Lower leg skin (tissue), 3 donors: ENCODE data around the gene CCDC88B.

Source experiments
- POLR2A ChIP-seq, 2 donors: fragments of 450-650 bp; IDR thresholded peaks; one replicate each; pipeline ENCODE4 v1.6.1; 2016 to 2017; ENCODE audit warnings: antibody characterized with exemption in 2 of 2, mild to moderate bottlenecking in 1 of 2, moderate library complexity in 1 of 2
- TF ChIP-seq, protein P1 (sequence below), 3 donors: fragments of 450-650 bp; IDR thresholded peaks; one replicate each; pipeline ENCODE4 v1.5.1; 2016; ENCODE audit warnings: antibody characterized with exemption in 3 of 3, mild to moderate bottlenecking in 3 of 3, moderate library complexity in 2 of 3

DNA sequence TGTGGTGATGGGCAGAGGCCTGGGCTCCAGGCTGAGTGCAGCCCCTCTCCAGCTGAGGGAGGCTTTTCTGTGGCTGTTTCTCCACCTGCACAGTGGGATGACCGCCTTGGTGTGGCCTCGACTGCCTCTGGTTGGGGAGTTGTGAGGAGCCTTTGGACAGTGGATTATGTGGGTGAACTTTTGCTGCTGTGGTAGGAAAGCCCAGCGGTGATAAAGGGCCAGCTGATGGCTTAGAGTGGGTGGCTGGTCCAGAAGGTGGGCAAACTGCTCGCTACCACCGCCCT is 36.0 kb upstream of the CCDC88B start:
- TF ChIP-seq, protein P1, sequence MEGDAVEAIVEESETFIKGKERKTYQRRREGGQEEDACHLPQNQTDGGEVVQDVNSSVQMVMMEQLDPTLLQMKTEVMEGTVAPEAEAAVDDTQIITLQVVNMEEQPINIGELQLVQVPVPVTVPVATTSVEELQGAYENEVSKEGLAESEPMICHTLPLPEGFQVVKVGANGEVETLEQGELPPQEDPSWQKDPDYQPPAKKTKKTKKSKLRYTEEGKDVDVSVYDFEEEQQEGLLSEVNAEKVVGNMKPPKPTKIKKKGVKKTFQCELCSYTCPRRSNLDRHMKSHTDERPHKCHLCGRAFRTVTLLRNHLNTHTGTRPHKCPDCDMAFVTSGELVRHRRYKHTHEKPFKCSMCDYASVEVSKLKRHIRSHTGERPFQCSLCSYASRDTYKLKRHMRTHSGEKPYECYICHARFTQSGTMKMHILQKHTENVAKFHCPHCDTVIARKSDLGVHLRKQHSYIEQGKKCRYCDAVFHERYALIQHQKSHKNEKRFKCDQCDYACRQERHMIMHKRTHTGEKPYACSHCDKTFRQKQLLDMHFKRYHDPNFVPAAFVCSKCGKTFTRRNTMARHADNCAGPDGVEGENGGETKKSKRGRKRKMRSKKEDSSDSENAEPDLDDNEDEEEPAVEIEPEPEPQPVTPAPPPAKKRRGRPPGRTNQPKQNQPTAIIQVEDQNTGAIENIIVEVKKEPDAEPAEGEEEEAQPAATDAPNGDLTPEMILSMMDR (IDR thresholded peaks at IDR 0.05): no peak
- TF ChIP-seq POLR2A (IDR thresholded peaks at IDR 0.05): no peak
